HG03354 (cell line): ENCODE results near the gene WIF1.

Source experiments
- ATAC-seq: cut with Tn5 transposase; IDR thresholded peaks from one replicate; pipeline ENCODE4 v1.9.1; 2021; ENCODE audit warnings: mild to moderate bottlenecking; ENCODE audit not compliant: unreplicated experiment, poor library complexity, severe bottlenecking

WIF1 gene, protein sequence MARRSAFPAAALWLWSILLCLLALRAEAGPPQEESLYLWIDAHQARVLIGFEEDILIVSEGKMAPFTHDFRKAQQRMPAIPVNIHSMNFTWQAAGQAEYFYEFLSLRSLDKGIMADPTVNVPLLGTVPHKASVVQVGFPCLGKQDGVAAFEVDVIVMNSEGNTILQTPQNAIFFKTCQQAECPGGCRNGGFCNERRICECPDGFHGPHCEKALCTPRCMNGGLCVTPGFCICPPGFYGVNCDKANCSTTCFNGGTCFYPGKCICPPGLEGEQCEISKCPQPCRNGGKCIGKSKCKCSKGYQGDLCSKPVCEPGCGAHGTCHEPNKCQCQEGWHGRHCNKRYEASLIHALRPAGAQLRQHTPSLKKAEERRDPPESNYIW

GRCh38 chr12:65121049-65121955, at the start of gene WIF1:
TSS of gene WIF1 (minus strand) at chr12:65121305. CDS start at chr12:65121191, 114 bp downstream.
- peak; percentile 71 for ATAC-seq

DNA sequence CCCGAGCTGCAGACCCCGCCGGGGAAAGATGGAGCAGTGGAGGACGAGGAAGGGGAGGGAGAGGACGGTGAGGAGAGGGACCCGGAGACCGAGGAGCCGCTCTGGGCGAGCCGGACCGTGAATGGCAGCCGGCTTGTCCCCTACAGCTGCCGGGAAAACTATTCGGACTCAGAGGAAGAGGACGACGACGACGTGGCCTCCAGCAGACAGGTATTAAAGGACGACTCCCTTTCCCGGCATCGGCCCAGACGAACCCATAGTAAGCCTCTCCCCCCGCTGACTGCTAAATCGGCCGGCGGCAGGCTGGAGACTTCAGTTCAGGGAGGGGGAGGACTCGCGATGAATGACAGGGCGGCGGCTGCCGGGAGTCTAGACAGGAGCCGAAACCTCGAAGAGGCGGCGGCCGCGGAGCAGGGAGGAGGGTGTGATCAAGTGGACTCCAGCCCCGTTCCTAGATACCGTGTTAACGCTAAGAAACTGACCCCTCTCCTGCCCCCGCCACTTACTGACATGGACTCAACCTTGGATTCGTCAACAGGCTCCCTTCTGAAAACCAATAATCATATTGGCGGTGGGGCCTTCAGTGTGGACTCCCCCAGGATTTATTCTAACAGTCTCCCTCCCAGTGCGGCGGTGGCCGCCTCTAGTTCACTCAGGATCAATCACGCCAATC, 49.2 kb upstream of the WIF1 start:
- ATAC-seq, result peak; percentile 48

GRCh38 chr12:65169320-65170208, 48.5 kb upstream of the WIF1 start, which contains the start of gene LEMD3:
TSS of gene LEMD3 (plus strand) at chr12:65169583. CDS start at chr12:65169597, 14 bp downstream.
- ATAC-seq, result peak; percentile 92

- no peak for ATAC-seq
These were observed 47.7 kb upstream of the WIF1 start for GRCh38 chr12:65168681-65169319.

DNA sequence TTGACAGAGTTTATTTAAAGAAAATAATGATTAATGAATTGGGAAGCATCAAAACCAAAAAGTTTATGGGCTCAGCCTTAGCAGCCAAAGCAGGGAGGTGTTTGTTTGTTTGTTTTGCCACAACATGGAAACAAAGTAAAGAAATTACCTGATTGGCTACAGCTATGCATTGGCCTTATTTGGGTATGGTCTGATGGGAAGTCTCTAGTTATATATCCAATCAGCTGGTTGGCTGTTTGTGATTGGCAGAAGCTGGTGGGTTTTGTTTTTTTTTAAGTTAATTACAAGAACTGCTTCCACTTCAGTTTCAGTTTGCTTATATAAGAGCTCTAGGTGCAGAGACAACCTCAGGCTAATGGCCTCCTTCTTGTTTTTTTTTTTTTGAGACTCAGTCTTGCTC, 43.7 kb upstream of the WIF1 start:
- no peak for ATAC-seq

DNA sequence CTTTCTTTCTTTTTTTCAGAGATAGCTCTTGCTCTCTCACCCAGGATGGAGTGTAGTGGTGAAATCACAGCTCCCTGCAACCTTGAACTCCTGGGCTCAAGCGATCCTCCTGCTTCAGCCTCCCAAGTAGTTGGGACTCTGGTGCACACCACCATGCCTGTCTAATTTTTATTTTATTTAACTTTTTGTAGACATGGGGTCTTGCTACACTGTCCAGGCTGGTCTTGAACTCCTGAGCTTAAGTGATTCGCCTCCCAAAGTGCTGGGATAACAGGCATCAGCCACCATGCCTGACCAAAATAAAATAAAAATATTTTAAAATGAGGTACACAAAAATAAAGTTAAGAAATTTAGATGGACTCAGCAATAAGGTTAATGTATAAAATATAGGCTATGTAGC, 43.1 kb upstream of the WIF1 start:
- no peak for ATAC-seq

DNA sequence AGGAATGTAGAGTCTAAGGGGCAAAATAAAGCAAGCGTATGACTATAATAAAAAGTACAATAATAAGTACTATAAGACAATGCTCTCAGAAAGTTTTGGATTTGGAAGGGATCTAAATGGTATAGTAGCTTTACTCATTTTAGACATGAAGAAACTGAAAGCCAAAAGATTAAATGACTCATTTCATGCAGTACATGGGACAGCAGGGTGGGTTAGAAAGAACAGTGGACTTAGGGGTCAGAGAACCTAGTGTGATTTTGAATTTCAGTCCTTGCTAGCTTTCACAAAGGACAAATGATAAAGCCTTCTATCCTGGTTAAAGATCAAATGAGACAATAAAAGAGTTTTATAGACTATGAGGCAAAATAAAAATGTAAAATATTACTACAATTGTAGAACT, 41.5 kb upstream of the WIF1 start:
- peak; percentile 62 for ATAC-seq

GRCh38 chr12:65157091-65157490, 36.0 kb upstream of the WIF1 start:
- no peak for ATAC-seq

DNA sequence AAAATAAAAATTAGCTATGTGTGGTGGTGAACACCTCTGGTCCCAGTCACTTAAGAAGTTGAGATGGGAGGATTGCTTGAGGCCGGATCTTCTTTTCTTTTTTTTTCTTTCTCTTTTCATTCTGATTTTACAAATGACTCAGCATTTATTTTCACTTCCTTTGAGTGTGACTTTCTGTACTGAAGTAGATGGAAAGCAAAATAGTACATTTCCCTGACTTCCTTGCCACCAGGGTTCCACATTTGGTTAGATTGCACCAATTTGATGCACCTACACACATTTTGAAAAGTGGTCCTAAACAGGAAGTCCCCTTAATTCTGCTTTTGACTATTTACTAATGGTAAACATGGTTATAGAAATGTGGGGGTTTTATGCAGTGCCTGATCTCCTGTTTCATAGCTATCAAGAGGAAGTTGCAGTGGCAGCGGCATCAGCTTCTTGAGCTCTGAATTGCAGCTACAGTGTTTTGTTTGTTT, 35.3 kb upstream of the WIF1 start:
- ATAC-seq, result peak; percentile 95

GRCh38 chr12:65155784-65156183, 34.7 kb upstream of the WIF1 start:
- ATAC-seq, result peak; percentile 41

GRCh38 chr12:65152596-65152995, 31.5 kb upstream of the WIF1 start:
- ATAC-seq, result no peak

GRCh38 chr12:65152012-65152411, 30.9 kb upstream of the WIF1 start:
- ATAC-seq, result no peak

DNA sequence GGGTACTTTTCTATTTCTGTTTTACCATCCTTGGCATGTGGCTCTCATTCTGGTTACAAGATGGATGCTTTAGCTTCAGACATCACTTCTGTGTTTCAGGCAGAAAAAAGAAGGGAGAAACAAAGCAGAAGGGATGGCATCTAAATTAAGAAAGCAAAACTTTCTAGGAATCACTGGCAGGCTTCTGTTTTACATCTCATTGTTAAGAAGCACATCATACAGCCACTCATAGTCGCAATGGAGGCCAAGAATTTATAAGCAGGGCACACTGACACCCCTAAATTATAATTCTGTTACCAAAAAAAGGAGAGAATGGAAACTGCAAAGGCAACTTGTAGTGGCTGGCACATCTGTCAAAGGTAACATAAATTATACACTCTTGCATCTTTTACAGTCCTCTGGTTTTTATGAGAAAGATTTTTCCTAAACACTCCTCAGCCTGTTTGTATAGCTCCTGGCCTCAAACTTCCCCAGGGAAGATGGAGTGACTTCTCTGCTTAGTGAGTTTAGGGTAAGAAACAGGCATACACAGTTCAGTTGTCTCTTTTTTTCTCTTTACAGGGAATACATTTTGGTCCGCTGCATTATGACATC, 26.3 kb upstream of the WIF1 start:
- ATAC-seq, result no peak

GRCh38 chr12:65140738-65141137, 19.6 kb upstream of the WIF1 start:
- ATAC-seq, result no peak

DNA sequence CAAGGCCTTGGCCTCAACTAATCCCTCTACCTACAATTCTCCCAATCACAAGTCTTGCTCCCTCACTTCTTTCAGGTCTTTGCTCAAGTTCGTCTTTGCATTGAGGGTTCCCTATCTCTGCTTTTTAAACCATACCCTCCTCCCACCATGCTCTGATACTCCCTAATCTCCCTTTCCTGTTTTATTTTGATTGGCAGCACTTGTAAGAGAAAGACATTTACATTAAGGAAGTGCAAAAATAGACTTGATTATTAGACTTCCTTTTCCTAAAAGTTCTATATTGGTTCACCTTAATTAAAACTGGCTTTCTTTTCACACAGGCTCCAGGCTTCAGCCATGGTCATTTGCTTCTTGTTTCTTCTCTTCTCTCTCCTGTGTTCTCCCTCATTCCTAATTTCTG, 18.3 kb upstream of the WIF1 start:
- no peak for ATAC-seq

DNA sequence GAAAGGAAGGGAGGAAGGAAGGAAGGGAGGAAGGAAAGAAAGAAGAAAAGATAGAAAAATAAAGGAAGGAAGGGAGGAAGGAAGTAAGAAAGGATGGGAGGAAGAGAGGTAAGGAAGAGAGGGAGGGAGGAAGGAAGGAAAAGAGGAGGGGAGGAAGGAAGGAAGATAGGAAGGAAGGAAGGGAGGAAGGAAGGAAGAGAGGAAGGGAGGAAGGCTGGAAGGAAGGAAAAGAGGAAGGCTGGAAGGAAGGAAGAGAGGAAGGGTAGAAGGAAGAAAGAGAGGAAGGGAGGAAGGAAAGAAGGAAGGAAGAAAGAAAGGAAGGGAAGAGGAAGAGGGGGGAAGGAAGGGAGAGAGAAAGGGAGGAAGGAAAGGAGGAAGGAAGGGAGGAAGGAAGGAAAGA, 12.8 kb upstream of the WIF1 start:
- ATAC-seq, result no peak

DNA sequence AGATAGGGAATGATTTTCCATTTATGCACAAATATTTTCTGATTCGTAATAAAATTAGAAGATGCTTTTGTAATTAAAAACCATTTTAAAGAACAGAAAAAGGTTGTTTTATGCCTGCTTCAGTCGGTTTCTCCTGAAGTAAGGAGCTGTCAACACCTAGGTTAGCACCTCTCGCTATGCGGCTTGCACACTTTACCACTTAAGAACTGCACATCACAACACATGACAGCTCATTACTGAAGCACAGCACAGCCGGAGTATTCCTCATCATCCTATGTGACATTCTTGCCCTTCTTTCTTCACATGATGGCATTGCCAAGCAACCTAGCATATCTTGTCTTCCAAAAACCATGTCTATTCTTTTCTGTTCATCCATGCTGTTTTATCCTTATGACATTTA, 5.4 kb upstream of the WIF1 start:
- ATAC-seq, result no peak

DNA sequence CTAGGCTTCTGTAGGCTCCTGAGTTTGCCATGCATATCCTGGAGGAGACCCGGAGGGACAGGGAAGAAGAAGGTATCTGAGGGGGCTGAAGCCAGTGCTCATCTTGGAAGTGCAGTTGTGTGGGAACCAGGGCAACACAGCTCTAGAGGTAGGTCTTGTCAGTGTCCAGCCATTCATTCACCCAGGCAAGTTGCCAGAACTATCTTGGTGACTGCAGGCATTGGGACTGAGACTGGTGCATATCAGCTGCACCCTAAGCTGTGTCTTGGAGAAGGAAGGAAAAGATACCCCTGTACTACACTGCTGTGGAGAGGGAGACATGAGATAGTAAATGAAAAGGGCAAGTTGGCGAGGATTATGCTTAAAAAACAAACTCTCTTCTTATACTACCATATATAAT, 4.9 kb upstream of the WIF1 start:
- ATAC-seq, result no peak
